ENCODE data around the gene BTBD10. TPM values are rescaled to one million over a fixed set of nuclear protein-coding genes. Genes with fewer than 3 reads are reported as not detected.

Gene BTBD10
- total and polyA plus RNA-seq, 4 donors: 3.7 to 12.7 (median 8.8) TPM

GRCh38 chr11:13382751-13383150 is 80.3 kb downstream of the BTBD10 start (continued):
- no peak for TF ChIP-seq REST (IDR thresholded peaks at IDR 0.05)

DNA sequence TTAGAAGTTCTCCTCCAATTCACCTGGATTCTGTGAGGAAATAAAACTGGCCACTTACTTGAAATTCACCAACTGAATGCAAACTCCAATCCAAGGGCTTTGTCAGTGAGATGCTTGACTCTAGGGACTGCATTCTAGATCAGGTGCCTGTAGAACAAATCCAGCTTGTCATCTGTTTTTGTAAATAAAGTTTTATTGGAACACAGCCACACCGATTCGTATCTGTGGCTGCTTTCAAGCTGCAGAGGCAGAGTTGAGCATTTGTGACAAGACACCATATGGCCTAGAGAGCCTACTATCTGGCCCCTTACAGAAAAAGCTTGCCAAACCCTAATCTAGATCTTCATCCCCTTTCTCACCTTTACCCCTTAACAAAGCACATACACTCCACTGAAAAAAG is 82.3 kb downstream of the BTBD10 start:
- Histone ChIP-seq H3K27me3 (ENCODE audit: control insufficient read depth in 4 of 4, insufficient read depth in 4 of 4, low read length in 3 of 4) (no peaks in the 10 kb centered on the region), H3K9ac (ENCODE audit: low read depth in 1 of 2, low read length in 2 of 2) (no peak overlapping the region), H3K36me3 (ENCODE audit: control insufficient read depth in 4 of 4, insufficient read depth in 3 of 4, low read depth in 1 of 4, low read length in 3 of 4) (peaks cover 11 to 69% (median 65%) of the 10 kb centered on the region in 4 donors), H3K4me3 (ENCODE audit: low read depth in 1 of 3, low read length in 3 of 3) (no peak overlapping the region), H3K27ac (ENCODE audit: low read depth in 1 of 2, low read length in 2 of 2) (no peak overlapping the region), H3K9me3 (ENCODE audit: control insufficient read depth in 4 of 4, low read length in 3 of 4) (no peaks in the 10 kb centered on the region), H3K4me1 (ENCODE audit: control insufficient read depth in 4 of 4, insufficient read depth in 4 of 4, low read length in 3 of 4) (no peaks in the 10 kb centered on the region)
- no peak for DNase-seq (ENCODE audit: low spot score)
- WGBS: 98% methylated on average over 2 of the region's 2 CpGs
- TF ChIP-seq JUND (IDR thresholded peaks at IDR 0.05) (no peak), CTCF (IDR thresholded peaks at IDR 0.05; ENCODE audit: low read depth, low read length, missing input control) (no peak), HNF4G (IDR thresholded peaks at IDR 0.05) (no peak), ATF3 (IDR thresholded peaks at IDR 0.05) (no peak), SP1 (IDR thresholded peaks at IDR 0.05) (no peak), HNF4A (conservative IDR thresholded peaks at IDR 0.05) (no peak), TAF1 (conservative IDR thresholded peaks at IDR 0.05) (no peak), FOXA2 (IDR thresholded peaks at IDR 0.05) (no peak)

GRCh38 chr11:13378316-13378715 is 84.7 kb downstream of the BTBD10 start:
- DNase-seq (ENCODE audit: low spot score): no peak
- H3K9ac ChIP-seq (ENCODE audit: low read depth in 1 of 2, low read length in 2 of 2): no peak overlapping the region
- no peaks in the 10 kb centered on the region for H3K9me3 ChIP-seq (ENCODE audit: control insufficient read depth in 4 of 4, low read length in 3 of 4)
- TF ChIP-seq GABPA (IDR thresholded peaks at IDR 0.05 in 1 of 2, conservative IDR thresholded peaks at IDR 0.05 in 1 of 2): no peak
- no peak for TF ChIP-seq RXRA (IDR thresholded peaks at IDR 0.05)
- TF ChIP-seq RAD21 (IDR thresholded peaks at IDR 0.05): no peak
- no peak for TF ChIP-seq HNF4A (conservative IDR thresholded peaks at IDR 0.05)
- TF ChIP-seq ZBTB33 (IDR thresholded peaks at IDR 0.05): no peak
- no peak for TF ChIP-seq CTCF (IDR thresholded peaks at IDR 0.05; ENCODE audit: low read depth, low read length, missing input control)
- TF ChIP-seq HNF4G (IDR thresholded peaks at IDR 0.05): no peak
- no peak for TF ChIP-seq ATF3 (IDR thresholded peaks at IDR 0.05)
- H3K27me3 ChIP-seq (ENCODE audit: control insufficient read depth in 4 of 4, insufficient read depth in 4 of 4, low read length in 3 of 4): no peaks in the 10 kb centered on the region
- H3K27ac ChIP-seq (ENCODE audit: low read depth in 1 of 2, low read length in 2 of 2): no peak overlapping the region
- no peaks in the 10 kb centered on the region for H3K4me1 ChIP-seq (ENCODE audit: control insufficient read depth in 4 of 4, insufficient read depth in 4 of 4, low read length in 3 of 4)
- 95% methylated on average over 2 of the region's 2 CpGs for WGBS
- no peak overlapping the region for H3K4me3 ChIP-seq (ENCODE audit: low read depth in 1 of 3, low read length in 3 of 3)
- H3K36me3 ChIP-seq (ENCODE audit: control insufficient read depth in 4 of 4, insufficient read depth in 3 of 4, low read depth in 1 of 4, low read length in 3 of 4): peaks cover 9 to 88% (median 81%) of the 10 kb centered on the region in 4 donors
